Liver (tissue), 9 donors: Measurements from ENCODE around the gene SLC51B. TPM values are rescaled to one million over a fixed set of nuclear protein-coding genes. Genes with fewer than 3 reads are reported as not detected.

Source experiments
- DNase-seq: peaks from one replicate; pipeline ENCODE4 v3.0.0-alpha.2; 2017; ENCODE audit warnings: low spot score
- H3K27ac ChIP-seq, 2 donors: one replicate each; pipeline ENCODE4 v1.7.0; 2013; ENCODE audit warnings: inconsistent platforms in 2 of 2, low read length in 2 of 2, control low read depth in 1 of 2, low read depth in 1 of 2, mild to moderate bottlenecking in 1 of 2
- H3K27me3 ChIP-seq, 4 donors: one replicate each; pipeline versions ENCODE4 v1.6.1 to v1.7.0; 2013; ENCODE audit warnings: low read length in 3 of 4, inconsistent platforms in 1 of 4, mild to moderate bottlenecking in 1 of 4, moderate library complexity in 1 of 4; ENCODE audit not compliant: control insufficient read depth in 4 of 4, insufficient read depth in 4 of 4
- H3K36me3 ChIP-seq, 4 donors: one replicate each; pipeline versions ENCODE4 v1.6.1 to v1.7.0; 2013; ENCODE audit warnings: low read length in 3 of 4, mild to moderate bottlenecking in 3 of 4, low read depth in 1 of 4, moderate library complexity in 1 of 4; ENCODE audit not compliant: control insufficient read depth in 4 of 4, insufficient read depth in 3 of 4
- H3K4me1 ChIP-seq, 4 donors: one replicate each; pipeline versions ENCODE4 v1.6.1 to v1.7.0; 2013; ENCODE audit warnings: low read length in 3 of 4, mild to moderate bottlenecking in 3 of 4, moderate library complexity in 1 of 4; ENCODE audit not compliant: control insufficient read depth in 4 of 4, insufficient read depth in 4 of 4
- H3K4me3 ChIP-seq, 3 donors: one replicate each; pipeline versions ENCODE4 v1.6.1 to v1.7.0; 2013; ENCODE audit warnings: low read length in 3 of 3, control low read depth in 1 of 3, low read depth in 1 of 3, mild to moderate bottlenecking in 1 of 3
- H3K9ac ChIP-seq, 2 donors: one replicate each; pipeline ENCODE4 v1.7.0; 2013; ENCODE audit warnings: low read length in 2 of 2, mild to moderate bottlenecking in 2 of 2, moderate library complexity in 2 of 2, control low read depth in 1 of 2, low read depth in 1 of 2
- H3K9me3 ChIP-seq, 4 donors: one replicate each; pipeline versions ENCODE4 v1.6.1 to v1.7.0; 2013; ENCODE audit warnings: low read length in 3 of 4; ENCODE audit not compliant: control insufficient read depth in 4 of 4
- EGR1 ChIP-seq, 2 donors: IDR thresholded peaks; 2 replicates each; pipeline ENCODE4 v1.6.1; 2016 to 2018; ENCODE audit warnings: antibody characterized with exemption in 2 of 2, low read depth in 2 of 2
- FOXA1 ChIP-seq: IDR thresholded peaks from 2 replicates; pipeline ENCODE4 v1.6.1; 2016; ENCODE audit warnings: antibody characterized with exemption
- FOXA2 ChIP-seq: IDR thresholded peaks from 2 replicates; pipeline ENCODE4 v1.6.1; 2016; ENCODE audit warnings: antibody characterized with exemption
- HNF4A ChIP-seq, 2 donors: conservative IDR thresholded peaks; 2 replicates each; pipeline ENCODE4 v1.6.1; 2016; ENCODE audit warnings: antibody characterized with exemption in 2 of 2, mild to moderate bottlenecking in 2 of 2
- HNF4G ChIP-seq: IDR thresholded peaks from 2 replicates; pipeline ENCODE4 v1.6.1; 2016; ENCODE audit warnings: antibody characterized with exemption
- JUND ChIP-seq, 2 donors: IDR thresholded peaks; 2 replicates each; pipeline ENCODE4 v1.6.1; 2016; ENCODE audit warnings: antibody characterized with exemption in 2 of 2
- NR2F2 ChIP-seq: IDR thresholded peaks from 2 replicates; pipeline ENCODE4 v1.6.1; 2016; ENCODE audit warnings: antibody characterized with exemption
- RAD21 ChIP-seq, 2 donors: IDR thresholded peaks; 2 replicates each; pipeline ENCODE4 v1.6.1; 2016; ENCODE audit warnings: antibody characterized with exemption in 2 of 2, mild to moderate bottlenecking in 2 of 2
- RXRA ChIP-seq, 2 donors: IDR thresholded peaks; 2 replicates each; pipeline ENCODE4 v1.6.1; 2017 to 2018; ENCODE audit warnings: antibody characterized with exemption in 2 of 2, mild to moderate bottlenecking in 1 of 2
- SP1 ChIP-seq: IDR thresholded peaks from 2 replicates; pipeline ENCODE4 v1.6.1; 2018; ENCODE audit warnings: antibody characterized with exemption, mild to moderate bottlenecking
- TAF1 ChIP-seq: conservative IDR thresholded peaks from 2 replicates; pipeline ENCODE4 v1.6.1; 2016; ENCODE audit warnings: antibody characterized with exemption, mild to moderate bottlenecking
- YY1 ChIP-seq: IDR thresholded peaks from 2 replicates; pipeline ENCODE4 v1.6.1; 2016; ENCODE audit warnings: antibody characterized with exemption, mild to moderate bottlenecking
- WGBS: extraction: QIAGEN DNeasy Blood & Tissue Kit; methylation state at CpG from one replicate; pipeline ENCODE4 v1.1.7; 2013; 5-methylcytosine and 5-hydroxymethylcytosine counted together
- polyA plus RNA-seq, 2 donors: library from polyadenylated mRNA; stranded (reverse) in 1 of 2; unstranded in 1 of 2; fragments of 200-250 nt in 1 of 2; fragments of >200 nt in 1 of 2; fragmentation: Nextera tagmentation in 1 of 2; extraction: Ambion mirVana in 1 of 2; gene quantifications; one replicate each; pipeline versions ENCODE4 v1.2.1 to v1.2.3, GENCODE V29; 2013 to 2015
- total RNA-seq, 2 donors: library from RNA; depleted of rRNA; stranded (reverse); fragments of >200 nt; gene quantifications; one replicate each; pipeline ENCODE4 v1.2.3, GENCODE V29; 2014
- TF ChIP-seq, protein P1 (sequence below): fragments of 150-350 bp; IDR thresholded peaks from 2 replicates; pipeline ENCODE4 v1.5.1; 2017; ENCODE audit warnings: improper control_type of control experiment, low read depth, low read length; ENCODE audit not compliant: missing input control
- TF ChIP-seq, protein P2 (sequence below): IDR thresholded peaks from 2 replicates; pipeline ENCODE4 v1.6.1; 2016; ENCODE audit warnings: antibody characterized with exemption, mild to moderate bottlenecking
- TF ChIP-seq, protein P3 (sequence below): IDR thresholded peaks from 2 replicates; pipeline ENCODE4 v1.6.1; 2016; ENCODE audit warnings: antibody characterized with exemption
- donor health status: healthy.
- donor health status: healthy.
- donor health status: healthy.
- donor health status: healthy.
- donor health status: healthy.

SLC51B gene
- total and polyA plus RNA-seq, 4 donors: 0.25 to 2.1 (median 1.1) TPM

- Histone ChIP-seq H3K27me3 (no peaks in the 10 kb centered on the region), H3K27ac (no peak overlapping the region), H3K9me3 (no peaks in the 10 kb centered on the region), H3K36me3 (peaks cover 1 to 54% (median 23%) of the 10 kb centered on the region in 4 donors), H3K4me3 (no peak overlapping the region), H3K9ac (no peak overlapping the region), H3K4me1 (no peaks in the 10 kb centered on the region)
- TF ChIP-seq HNF4A (conservative IDR thresholded peaks at IDR 0.05): no peak
- no peak for TF ChIP-seq FOXA2
- TF ChIP-seq HNF4G: no peak
- TF ChIP-seq, protein P1, sequence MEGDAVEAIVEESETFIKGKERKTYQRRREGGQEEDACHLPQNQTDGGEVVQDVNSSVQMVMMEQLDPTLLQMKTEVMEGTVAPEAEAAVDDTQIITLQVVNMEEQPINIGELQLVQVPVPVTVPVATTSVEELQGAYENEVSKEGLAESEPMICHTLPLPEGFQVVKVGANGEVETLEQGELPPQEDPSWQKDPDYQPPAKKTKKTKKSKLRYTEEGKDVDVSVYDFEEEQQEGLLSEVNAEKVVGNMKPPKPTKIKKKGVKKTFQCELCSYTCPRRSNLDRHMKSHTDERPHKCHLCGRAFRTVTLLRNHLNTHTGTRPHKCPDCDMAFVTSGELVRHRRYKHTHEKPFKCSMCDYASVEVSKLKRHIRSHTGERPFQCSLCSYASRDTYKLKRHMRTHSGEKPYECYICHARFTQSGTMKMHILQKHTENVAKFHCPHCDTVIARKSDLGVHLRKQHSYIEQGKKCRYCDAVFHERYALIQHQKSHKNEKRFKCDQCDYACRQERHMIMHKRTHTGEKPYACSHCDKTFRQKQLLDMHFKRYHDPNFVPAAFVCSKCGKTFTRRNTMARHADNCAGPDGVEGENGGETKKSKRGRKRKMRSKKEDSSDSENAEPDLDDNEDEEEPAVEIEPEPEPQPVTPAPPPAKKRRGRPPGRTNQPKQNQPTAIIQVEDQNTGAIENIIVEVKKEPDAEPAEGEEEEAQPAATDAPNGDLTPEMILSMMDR: no peak
- TF ChIP-seq TAF1: no peak
- no peak for TF ChIP-seq FOXA1
- no peak for TF ChIP-seq RXRA (IDR thresholded peaks at IDR 0.05)
- TF ChIP-seq SP1: no peak
- TF ChIP-seq YY1: no peak
- TF ChIP-seq, protein P2, sequence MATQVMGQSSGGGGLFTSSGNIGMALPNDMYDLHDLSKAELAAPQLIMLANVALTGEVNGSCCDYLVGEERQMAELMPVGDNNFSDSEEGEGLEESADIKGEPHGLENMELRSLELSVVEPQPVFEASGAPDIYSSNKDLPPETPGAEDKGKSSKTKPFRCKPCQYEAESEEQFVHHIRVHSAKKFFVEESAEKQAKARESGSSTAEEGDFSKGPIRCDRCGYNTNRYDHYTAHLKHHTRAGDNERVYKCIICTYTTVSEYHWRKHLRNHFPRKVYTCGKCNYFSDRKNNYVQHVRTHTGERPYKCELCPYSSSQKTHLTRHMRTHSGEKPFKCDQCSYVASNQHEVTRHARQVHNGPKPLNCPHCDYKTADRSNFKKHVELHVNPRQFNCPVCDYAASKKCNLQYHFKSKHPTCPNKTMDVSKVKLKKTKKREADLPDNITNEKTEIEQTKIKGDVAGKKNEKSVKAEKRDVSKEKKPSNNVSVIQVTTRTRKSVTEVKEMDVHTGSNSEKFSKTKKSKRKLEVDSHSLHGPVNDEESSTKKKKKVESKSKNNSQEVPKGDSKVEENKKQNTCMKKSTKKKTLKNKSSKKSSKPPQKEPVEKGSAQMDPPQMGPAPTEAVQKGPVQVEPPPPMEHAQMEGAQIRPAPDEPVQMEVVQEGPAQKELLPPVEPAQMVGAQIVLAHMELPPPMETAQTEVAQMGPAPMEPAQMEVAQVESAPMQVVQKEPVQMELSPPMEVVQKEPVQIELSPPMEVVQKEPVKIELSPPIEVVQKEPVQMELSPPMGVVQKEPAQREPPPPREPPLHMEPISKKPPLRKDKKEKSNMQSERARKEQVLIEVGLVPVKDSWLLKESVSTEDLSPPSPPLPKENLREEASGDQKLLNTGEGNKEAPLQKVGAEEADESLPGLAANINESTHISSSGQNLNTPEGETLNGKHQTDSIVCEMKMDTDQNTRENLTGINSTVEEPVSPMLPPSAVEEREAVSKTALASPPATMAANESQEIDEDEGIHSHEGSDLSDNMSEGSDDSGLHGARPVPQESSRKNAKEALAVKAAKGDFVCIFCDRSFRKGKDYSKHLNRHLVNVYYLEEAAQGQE: no peak
- no peak for DNase-seq
These were observed 23.7 kb upstream of the SLC51B start for GRCh38 chr15:65021488-65021887.

DNA sequence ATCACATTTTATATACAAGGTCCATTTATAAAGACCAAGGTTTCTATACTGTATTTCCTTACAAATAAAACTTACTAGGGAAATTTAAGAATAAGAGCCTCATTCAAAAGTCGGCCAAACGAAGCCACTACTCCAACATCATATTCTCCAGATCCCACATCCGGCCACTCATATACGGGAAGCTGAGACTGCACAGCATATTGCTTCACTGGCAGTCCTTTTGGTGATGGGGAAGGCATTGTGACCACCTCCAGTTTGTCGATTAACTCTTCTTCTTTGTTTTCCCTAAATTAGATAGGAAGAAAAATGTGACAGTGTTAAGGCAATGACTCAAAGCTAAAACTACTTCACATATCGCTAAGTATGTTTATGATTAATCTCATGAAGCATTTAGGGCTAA lies 18.4 kb upstream of the SLC51B start:
- H3K9me3 ChIP-seq: no peaks in the 10 kb centered on the region
- H3K4me1 ChIP-seq: peaks cover 3 to 14% (median 10%) of the 10 kb centered on the region in 4 donors
- H3K27ac ChIP-seq: no peak overlapping the region
- no peak for DNase-seq
- TF ChIP-seq HNF4A (conservative IDR thresholded peaks at IDR 0.05): no peak
- TF ChIP-seq NR2F2: no peak
- TF ChIP-seq, protein P3, sequence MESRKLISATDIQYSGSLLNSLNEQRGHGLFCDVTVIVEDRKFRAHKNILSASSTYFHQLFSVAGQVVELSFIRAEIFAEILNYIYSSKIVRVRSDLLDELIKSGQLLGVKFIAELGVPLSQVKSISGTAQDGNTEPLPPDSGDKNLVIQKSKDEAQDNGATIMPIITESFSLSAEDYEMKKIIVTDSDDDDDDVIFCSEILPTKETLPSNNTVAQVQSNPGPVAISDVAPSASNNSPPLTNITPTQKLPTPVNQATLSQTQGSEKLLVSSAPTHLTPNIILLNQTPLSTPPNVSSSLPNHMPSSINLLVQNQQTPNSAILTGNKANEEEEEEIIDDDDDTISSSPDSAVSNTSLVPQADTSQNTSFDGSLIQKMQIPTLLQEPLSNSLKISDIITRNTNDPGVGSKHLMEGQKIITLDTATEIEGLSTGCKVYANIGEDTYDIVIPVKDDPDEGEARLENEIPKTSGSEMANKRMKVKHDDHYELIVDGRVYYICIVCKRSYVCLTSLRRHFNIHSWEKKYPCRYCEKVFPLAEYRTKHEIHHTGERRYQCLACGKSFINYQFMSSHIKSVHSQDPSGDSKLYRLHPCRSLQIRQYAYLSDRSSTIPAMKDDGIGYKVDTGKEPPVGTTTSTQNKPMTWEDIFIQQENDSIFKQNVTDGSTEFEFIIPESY: no peak
- H3K36me3 ChIP-seq: peaks cover 2 to 22% (median 9%) of the 10 kb centered on the region in 4 donors
- H3K27me3 ChIP-seq: no peaks in the 10 kb centered on the region
- 94% methylated on average over 6 of the region's 6 CpGs for WGBS
- H3K4me3 ChIP-seq: no peak overlapping the region
- no peak overlapping the region for H3K9ac ChIP-seq

GRCh38 chr15:65027593-65027992 lies 17.6 kb upstream of the SLC51B start:
- Histone ChIP-seq H3K4me3 (no peak overlapping the region), H3K27me3 (no peaks in the 10 kb centered on the region), H3K9me3 (no peaks in the 10 kb centered on the region), H3K4me1 (peaks cover 3 to 16% (median 12%) of the 10 kb centered on the region in 4 donors), H3K27ac (no peak overlapping the region), H3K36me3 (peaks cover 2 to 22% (median 9%) of the 10 kb centered on the region in 4 donors), H3K9ac (no peak overlapping the region)
- DNase-seq: no peak
- WGBS: 88% methylated on average over 1 of the region's 1 CpG
- TF ChIP-seq, protein P3: no peak
- TF ChIP-seq EGR1 (IDR thresholded peaks at IDR 0.05; ENCODE audit: low read depth in 2 of 2) (no peak), YY1 (no peak), TAF1 (no peak), JUND (IDR thresholded peaks at IDR 0.05) (no peak), HNF4G (no peak), SP1 (no peak), NR2F2 (no peak), FOXA2 (no peak), FOXA1 (no peak), RAD21 (IDR thresholded peaks at IDR 0.05) (no peak), RXRA (IDR thresholded peaks at IDR 0.05) (no peak)
- TF ChIP-seq, protein P2: no peak
